Measurements from ENCODE around the gene CYP2J2.

Gene CYP2J2

GRCh38 chr1:59945790-59946189, 19.2 kb upstream of the CYP2J2 start:
- ChIA-PET POLR2A (ENCODE audit: low non-redundant PET) (no interaction called here), CTCF (interaction anchor here (2.4 to 3.7 kb wide), 2 partner anchors 26 to 66 kb away, joined by 14 to 64 read pairs; no protein-coding TSS in a partner anchor)
- no peak overlapping the region for H3K27ac ChIP-seq
- DNase-seq (ENCODE audit: low spot score), result no peak
- no peak for TF ChIP-seq CTCF (conservative IDR thresholded peaks at IDR 0.05; ENCODE audit: low read depth)

- POLR2A ChIA-PET (ENCODE audit: low non-redundant PET), result no interaction called here
- DNase-seq (ENCODE audit: low spot score), result no peak
- no peak for TF ChIP-seq CTCF (conservative IDR thresholded peaks at IDR 0.05; ENCODE audit: low read depth)
- CTCF ChIA-PET, result interaction anchor here (0.6 kb wide), 1 partner anchor 419 kb away, joined by 7 read pairs; no protein-coding TSS in a partner anchor
- H3K27ac ChIP-seq, result no peak overlapping the region
Observed at GRCh38 chr1:59939393-59939792, 12.8 kb upstream of the CYP2J2 start.

- ChIA-PET POLR2A (ENCODE audit: low non-redundant PET) (no interaction called here), CTCF (interaction anchor here (1.0 kb wide), 1 partner anchor 10 kb away, joined by 4 read pairs; no protein-coding TSS in a partner anchor)
- no peak for TF ChIP-seq CTCF (conservative IDR thresholded peaks at IDR 0.05; ENCODE audit: low read depth)
- H3K27ac ChIP-seq, result no peak overlapping the region
- no peak for DNase-seq (ENCODE audit: low spot score)
Observed at GRCh38 chr1:59937636-59938210, 11.2 kb upstream of the CYP2J2 start.

- no peak for TF ChIP-seq CTCF (conservative IDR thresholded peaks at IDR 0.05; ENCODE audit: low read depth)
- H3K27ac ChIP-seq, result no peak overlapping the region
- POLR2A ChIA-PET (ENCODE audit: low non-redundant PET), result no interaction called here
- CTCF ChIA-PET, result no interaction called here
- DNase-seq (ENCODE audit: low spot score), result no peak
Observed at GRCh38 chr1:59936358-59936821, 9.8 kb upstream of the CYP2J2 start.

- H3K27ac ChIP-seq, result no peak overlapping the region
- no peak for TF ChIP-seq CTCF (conservative IDR thresholded peaks at IDR 0.05; ENCODE audit: low read depth)
- no peak for DNase-seq (ENCODE audit: low spot score)
- CTCF ChIA-PET, result no interaction called here
- POLR2A ChIA-PET (ENCODE audit: low non-redundant PET), result no interaction called here
Observed at GRCh38 chr1:59928996-59929395, 2.4 kb upstream of the CYP2J2 start.

GRCh38 chr1:59927213-59927612, 640 bp upstream of the CYP2J2 start:
- POLR2A ChIA-PET (ENCODE audit: low non-redundant PET), result no interaction called here
- no peak for TF ChIP-seq CTCF (conservative IDR thresholded peaks at IDR 0.05; ENCODE audit: low read depth)
- CTCF ChIA-PET, result interaction anchor here (0.9 to 1.6 kb wide), 2 partner anchors 20 to 49 kb away, joined by 4 to 5 read pairs; no protein-coding TSS in a partner anchor
- H3K27ac ChIP-seq, result no peak overlapping the region
- DNase-seq (ENCODE audit: low spot score), result no peak
